A549 (cell line): ENCODE data around the gene ELP5.

ENCODE experiments used
- CEBPB ChIP-seq, 2 experiments: fragments of >200 bp in 1 of 2; sonication (Bioruptor Twin) in 1 of 2; formaldehyde crosslinking in 1 of 2; IDR thresholded peaks; 2 replicates each; pipeline ENCODE4 v1.6.1; 2012 to 2016
- ESRRA ChIP-seq: fragments of 150-350 bp; IDR thresholded peaks from 2 replicates; pipeline ENCODE4 v1.6.1; 2014; ENCODE audit warnings: mild to moderate bottlenecking, low read length, borderline replicate concordance
- HOXB5 ChIP-seq: fragments of 250-450 bp; sonication (Bioruptor Pico); IDR thresholded peaks from 2 replicates; pipeline ENCODE4 v1.5.0; 2020; ENCODE audit warnings: mild to moderate bottlenecking, moderate library complexity
- POLR2A ChIP-seq: IDR thresholded peaks from 2 replicates; pipeline ENCODE4 v1.6.1; 2012; ENCODE audit warnings: mild to moderate bottlenecking, low read length
- RCOR1 ChIP-seq: fragments of 150-350 bp; IDR thresholded peaks from 2 replicates; pipeline ENCODE4 v1.6.1; 2014; ENCODE audit warnings: antibody characterized with exemption, low read length, low read depth
- RFX5 ChIP-seq: fragments of 450-650 bp; IDR thresholded peaks from 2 replicates; pipeline ENCODE4 v1.7.1; 2014; ENCODE audit warnings: antibody characterized with exemption, mild to moderate bottlenecking, moderate library complexity
- TP53 ChIP-seq: fragments of 250-450 bp; sonication (Bioruptor Pico); IDR thresholded peaks from 2 replicates; pipeline ENCODE4 v1.5.0; 2021; ENCODE audit warnings: mild to moderate bottlenecking, moderate library complexity
- TF ChIP-seq, protein P1 (sequence below): fragments of >200 bp; sonication (Bioruptor Twin); formaldehyde crosslinking; IDR thresholded peaks from 3 replicates; pipeline ENCODE4 v1.5.1; 2016
- TF ChIP-seq, protein P2 (sequence below): IDR thresholded peaks from 2 replicates; pipeline ENCODE4 v1.6.1; 2012
- TF ChIP-seq, protein P3 (sequence below): fragments of >200 bp; sonication (Bioruptor Twin); formaldehyde crosslinking; IDR thresholded peaks from 2 replicates; pipeline ENCODE4 v1.6.1; 2016
- TF ChIP-seq, protein P4 (sequence below): fragments of 200-600 bp; sonication (generic); IDR thresholded peaks from 2 replicates; pipeline ENCODE4 v1.6.1; 2016; ENCODE audit warnings: antibody characterized with exemption, mild to moderate bottlenecking, moderate library complexity

DNA sequence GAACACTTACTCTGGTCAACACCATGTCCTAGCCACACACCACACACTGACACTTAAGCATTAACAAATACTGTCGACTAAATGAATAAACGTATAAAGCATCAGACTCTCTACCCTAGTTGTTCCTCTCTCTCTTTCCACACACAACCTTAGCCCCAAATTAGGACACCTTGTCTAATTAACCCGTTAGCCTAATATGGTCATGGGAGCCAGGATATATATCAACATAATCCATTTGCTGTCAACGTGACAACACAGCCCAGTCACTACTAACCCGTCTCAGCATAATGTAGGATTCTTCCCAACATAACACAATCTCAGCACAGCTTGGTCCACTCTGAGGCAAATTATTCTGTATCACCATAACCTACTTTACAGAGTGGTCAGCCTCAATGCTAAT lies 19.9 kb upstream of the ELP5 start:
- TF ChIP-seq, protein P1, sequence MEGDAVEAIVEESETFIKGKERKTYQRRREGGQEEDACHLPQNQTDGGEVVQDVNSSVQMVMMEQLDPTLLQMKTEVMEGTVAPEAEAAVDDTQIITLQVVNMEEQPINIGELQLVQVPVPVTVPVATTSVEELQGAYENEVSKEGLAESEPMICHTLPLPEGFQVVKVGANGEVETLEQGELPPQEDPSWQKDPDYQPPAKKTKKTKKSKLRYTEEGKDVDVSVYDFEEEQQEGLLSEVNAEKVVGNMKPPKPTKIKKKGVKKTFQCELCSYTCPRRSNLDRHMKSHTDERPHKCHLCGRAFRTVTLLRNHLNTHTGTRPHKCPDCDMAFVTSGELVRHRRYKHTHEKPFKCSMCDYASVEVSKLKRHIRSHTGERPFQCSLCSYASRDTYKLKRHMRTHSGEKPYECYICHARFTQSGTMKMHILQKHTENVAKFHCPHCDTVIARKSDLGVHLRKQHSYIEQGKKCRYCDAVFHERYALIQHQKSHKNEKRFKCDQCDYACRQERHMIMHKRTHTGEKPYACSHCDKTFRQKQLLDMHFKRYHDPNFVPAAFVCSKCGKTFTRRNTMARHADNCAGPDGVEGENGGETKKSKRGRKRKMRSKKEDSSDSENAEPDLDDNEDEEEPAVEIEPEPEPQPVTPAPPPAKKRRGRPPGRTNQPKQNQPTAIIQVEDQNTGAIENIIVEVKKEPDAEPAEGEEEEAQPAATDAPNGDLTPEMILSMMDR, result no peak
- TF ChIP-seq TP53 (CRISPR knock-in tag), result no peak
- TF ChIP-seq, protein P2, sequence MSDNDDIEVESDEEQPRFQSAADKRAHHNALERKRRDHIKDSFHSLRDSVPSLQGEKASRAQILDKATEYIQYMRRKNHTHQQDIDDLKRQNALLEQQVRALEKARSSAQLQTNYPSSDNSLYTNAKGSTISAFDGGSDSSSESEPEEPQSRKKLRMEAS, result no peak
- TF ChIP-seq RFX5, result no peak
- TF ChIP-seq, protein P3, sequence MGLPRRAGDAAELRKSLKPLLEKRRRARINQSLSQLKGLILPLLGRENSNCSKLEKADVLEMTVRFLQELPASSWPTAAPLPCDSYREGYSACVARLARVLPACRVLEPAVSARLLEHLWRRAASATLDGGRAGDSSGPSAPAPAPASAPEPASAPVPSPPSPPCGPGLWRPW, result no peak
- no peak for TF ChIP-seq ESRRA
- TF ChIP-seq RCOR1, result no peak
- TF ChIP-seq, protein P4, sequence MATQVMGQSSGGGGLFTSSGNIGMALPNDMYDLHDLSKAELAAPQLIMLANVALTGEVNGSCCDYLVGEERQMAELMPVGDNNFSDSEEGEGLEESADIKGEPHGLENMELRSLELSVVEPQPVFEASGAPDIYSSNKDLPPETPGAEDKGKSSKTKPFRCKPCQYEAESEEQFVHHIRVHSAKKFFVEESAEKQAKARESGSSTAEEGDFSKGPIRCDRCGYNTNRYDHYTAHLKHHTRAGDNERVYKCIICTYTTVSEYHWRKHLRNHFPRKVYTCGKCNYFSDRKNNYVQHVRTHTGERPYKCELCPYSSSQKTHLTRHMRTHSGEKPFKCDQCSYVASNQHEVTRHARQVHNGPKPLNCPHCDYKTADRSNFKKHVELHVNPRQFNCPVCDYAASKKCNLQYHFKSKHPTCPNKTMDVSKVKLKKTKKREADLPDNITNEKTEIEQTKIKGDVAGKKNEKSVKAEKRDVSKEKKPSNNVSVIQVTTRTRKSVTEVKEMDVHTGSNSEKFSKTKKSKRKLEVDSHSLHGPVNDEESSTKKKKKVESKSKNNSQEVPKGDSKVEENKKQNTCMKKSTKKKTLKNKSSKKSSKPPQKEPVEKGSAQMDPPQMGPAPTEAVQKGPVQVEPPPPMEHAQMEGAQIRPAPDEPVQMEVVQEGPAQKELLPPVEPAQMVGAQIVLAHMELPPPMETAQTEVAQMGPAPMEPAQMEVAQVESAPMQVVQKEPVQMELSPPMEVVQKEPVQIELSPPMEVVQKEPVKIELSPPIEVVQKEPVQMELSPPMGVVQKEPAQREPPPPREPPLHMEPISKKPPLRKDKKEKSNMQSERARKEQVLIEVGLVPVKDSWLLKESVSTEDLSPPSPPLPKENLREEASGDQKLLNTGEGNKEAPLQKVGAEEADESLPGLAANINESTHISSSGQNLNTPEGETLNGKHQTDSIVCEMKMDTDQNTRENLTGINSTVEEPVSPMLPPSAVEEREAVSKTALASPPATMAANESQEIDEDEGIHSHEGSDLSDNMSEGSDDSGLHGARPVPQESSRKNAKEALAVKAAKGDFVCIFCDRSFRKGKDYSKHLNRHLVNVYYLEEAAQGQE, result no peak
- no peak for TF ChIP-seq POLR2A
- TF ChIP-seq HOXB5, result no peak
- TF ChIP-seq CEBPB (IDR thresholded peaks at IDR 0.05), result no peak
